GM15510 (cell line): ENCODE measurements around the gene AHSP.

Source experiments
- POLR2A ChIP-seq: IDR thresholded peaks from 3 replicates; pipeline ENCODE4 v1.6.1; 2011; ENCODE audit warnings: borderline replicate concordance; ENCODE audit not compliant: insufficient read length; ENCODE audit errors: extremely low read depth

AHSP gene

GRCh38 chr16:31527734-31528274 is at the start of gene AHSP:
AHSP (plus strand) TSS chr16:31527900; CDS start chr16:31528140, 240 bp downstream.
- no peak for TF ChIP-seq POLR2A

GRCh38 chr16:31478956-31479355 is 48.7 kb upstream of the AHSP start:
- no peak for TF ChIP-seq POLR2A

- TF ChIP-seq POLR2A: no peak
Observed at GRCh38 chr16:31479751-31480150, 47.9 kb upstream of the AHSP start.

GRCh38 chr16:31480851-31481536 is 46.7 kb upstream of the AHSP start:
- no peak for TF ChIP-seq POLR2A

- TF ChIP-seq POLR2A: no peak
Observed at GRCh38 chr16:31483081-31483480, 44.6 kb upstream of the AHSP start, which contains the start of gene SLC5A2. SLC5A2 (plus strand) TSS chr16:31483123; CDS start chr16:31483137, 14 bp downstream.

- TF ChIP-seq POLR2A: no peak
Observed at GRCh38 chr16:31484491-31485171, 43.1 kb upstream of the AHSP start.

- TF ChIP-seq POLR2A: no peak
Observed at GRCh38 chr16:31485571-31485970, 42.1 kb upstream of the AHSP start.

GRCh38 chr16:31486045-31486444 is 41.7 kb upstream of the AHSP start:
- TF ChIP-seq POLR2A: no peak

GRCh38 chr16:31487071-31487719 is 40.5 kb upstream of the AHSP start:
- no peak for TF ChIP-seq POLR2A

GRCh38 chr16:31487720-31488467 is 39.8 kb upstream of the AHSP start:
- TF ChIP-seq POLR2A: peak; percentile 15

GRCh38 chr16:31488468-31489297 is 39.0 kb upstream of the AHSP start:
- TF ChIP-seq POLR2A: no peak

GRCh38 chr16:31489298-31489564 is 38.5 kb upstream of the AHSP start:
- no peak for TF ChIP-seq POLR2A

GRCh38 chr16:31489616-31490584 is 37.8 kb upstream of the AHSP start:
- TF ChIP-seq POLR2A: no peak

- no peak for TF ChIP-seq POLR2A
Observed at GRCh38 chr16:31491778-31492418, 35.8 kb upstream of the AHSP start.
